ELF-1 (cell line): ENCODE measurements around the gene NUDT9.
"Not testable (repeated sequence)": the region's sequence is repeated elsewhere in the genome, so short reads cannot be mapped to it uniquely, and the experiment has no call there.

Experiments used
- DNase-seq: peaks from one replicate; pipeline ENCODE4 v3.0.0-alpha.2; 2016; ENCODE audit warnings: low read depth, low spot score

The NUDT9 gene

GRCh38 chr4:87461281-87461700 is 38.9 kb downstream of the NUDT9 start:
- no peak for DNase-seq

- no peak for DNase-seq
Observed at GRCh38 chr4:87462102-87462501, 39.7 kb downstream of the NUDT9 start.

GRCh38 chr4:87465739-87466366 is 43.5 kb downstream of the NUDT9 start:
- DNase-seq, result no peak

- no peak for DNase-seq
Observed at GRCh38 chr4:87469390-87469789, 47.0 kb downstream of the NUDT9 start.

GRCh38 chr4:87476934-87477333 is 54.6 kb downstream of the NUDT9 start:
- no peak for DNase-seq

GRCh38 chr4:87478732-87479250 is 56.4 kb downstream of the NUDT9 start:
- no peak for DNase-seq

GRCh38 chr4:87481377-87481776 is 59.0 kb downstream of the NUDT9 start:
- no peak for DNase-seq

GRCh38 chr4:87483247-87483646 is 60.9 kb downstream of the NUDT9 start:
- not testable (repeated sequence) for DNase-seq

- DNase-seq, result peak; percentile 44
Observed at GRCh38 chr4:87488666-87489065, 66.3 kb downstream of the NUDT9 start.

GRCh38 chr4:87489678-87490077 is 67.3 kb downstream of the NUDT9 start:
- no peak for DNase-seq

- no peak for DNase-seq
Observed at GRCh38 chr4:87490664-87491369, 68.4 kb downstream of the NUDT9 start.

- DNase-seq, result no peak
Observed at GRCh38 chr4:87491436-87491835, 69.1 kb downstream of the NUDT9 start.

- not testable (repeated sequence) for DNase-seq
Observed at GRCh38 chr4:87491851-87492250, 69.5 kb downstream of the NUDT9 start.

GRCh38 chr4:87493115-87493514 is 70.7 kb downstream of the NUDT9 start:
- DNase-seq, result no peak

- DNase-seq, result peak; percentile 22
Observed at GRCh38 chr4:87497159-87497558, 74.8 kb downstream of the NUDT9 start.

GRCh38 chr4:87497578-87497977 is 75.2 kb downstream of the NUDT9 start:
- no peak for DNase-seq

GRCh38 chr4:87498446-87498900 is 76.1 kb downstream of the NUDT9 start:
- no peak for DNase-seq

GRCh38 chr4:87499403-87500091 is 77.2 kb downstream of the NUDT9 start:
- no peak for DNase-seq

GRCh38 chr4:87500092-87500462 is 77.7 kb downstream of the NUDT9 start:
- DNase-seq, result no peak

GRCh38 chr4:87502580-87503238 is 80.3 kb downstream of the NUDT9 start:
- DNase-seq, result no peak

GRCh38 chr4:87505862-87506261 is 83.5 kb downstream of the NUDT9 start:
- no peak for DNase-seq
